Measurements from ENCODE around the gene CATSPERB.

- TF ChIP-seq CTCF (IDR thresholded peaks at IDR 0.05; ENCODE audit: low read depth, low read length): no peak
- no peak for TF ChIP-seq EZH2phosphoT487 (IDR thresholded peaks at IDR 0.05; ENCODE audit: low read depth)
Measured at GRCh38 chr14:91654836-91655235, 77.0 kb downstream of the CATSPERB start.

All from OCI-LY3 (cell line).